ENCODE measurements around the gene CYBC1. TPM values are rescaled to one million over a fixed set of nuclear protein-coding genes. Genes with fewer than 3 reads are reported as not detected.

The CYBC1 gene
- total RNA-seq, 3 donors from 2014 or later (not counting 1 experiment from before 2014, with no cell fraction given) = 168 to 219 (median 192) TPM

DNA sequence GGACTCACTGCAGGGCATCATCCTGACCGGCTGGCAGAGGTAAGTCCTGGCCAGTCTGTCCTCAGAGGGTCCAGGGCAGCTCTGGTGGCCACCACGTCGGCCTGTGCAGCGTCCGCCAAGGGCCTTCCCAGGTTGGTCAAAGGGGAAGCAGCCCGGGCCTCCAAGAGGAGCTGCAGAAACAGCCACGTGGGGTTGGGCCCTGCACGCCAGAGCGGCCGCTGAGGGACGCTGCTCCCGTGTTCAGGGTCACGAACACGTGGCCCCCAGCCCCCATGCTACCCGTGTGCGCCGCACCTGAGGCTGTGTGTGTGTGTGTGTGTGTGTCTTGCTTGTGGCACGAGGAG lies 13.3 kb downstream of the CYBC1 start:
- 97% methylated on average over 18 of the region's 18 CpGs for WGBS (ENCODE audit: insufficient coverage)
- intact Hi-C loops (cut with micrococcal nuclease) = no loop called here
- H3K27ac Mint-ChIP-seq = no peak overlapping the region
- H3K27me3 ChIP-seq (ENCODE audit: control insufficient read depth, insufficient read depth, low read length) = no peaks in the 10 kb centered on the region
- H3K4me3 Mint-ChIP-seq = no peak overlapping the region
- no peaks in the 10 kb centered on the region for H3K9me3 ChIP-seq (ENCODE audit: control insufficient read depth, insufficient read depth, low read length)
- no peak for ATAC-seq
- peaks cover 57% of the 10 kb centered on the region for H3K4me1 ChIP-seq (ENCODE audit: control insufficient read depth, insufficient read depth, low read length)
- TF ChIP-seq, protein P1, sequence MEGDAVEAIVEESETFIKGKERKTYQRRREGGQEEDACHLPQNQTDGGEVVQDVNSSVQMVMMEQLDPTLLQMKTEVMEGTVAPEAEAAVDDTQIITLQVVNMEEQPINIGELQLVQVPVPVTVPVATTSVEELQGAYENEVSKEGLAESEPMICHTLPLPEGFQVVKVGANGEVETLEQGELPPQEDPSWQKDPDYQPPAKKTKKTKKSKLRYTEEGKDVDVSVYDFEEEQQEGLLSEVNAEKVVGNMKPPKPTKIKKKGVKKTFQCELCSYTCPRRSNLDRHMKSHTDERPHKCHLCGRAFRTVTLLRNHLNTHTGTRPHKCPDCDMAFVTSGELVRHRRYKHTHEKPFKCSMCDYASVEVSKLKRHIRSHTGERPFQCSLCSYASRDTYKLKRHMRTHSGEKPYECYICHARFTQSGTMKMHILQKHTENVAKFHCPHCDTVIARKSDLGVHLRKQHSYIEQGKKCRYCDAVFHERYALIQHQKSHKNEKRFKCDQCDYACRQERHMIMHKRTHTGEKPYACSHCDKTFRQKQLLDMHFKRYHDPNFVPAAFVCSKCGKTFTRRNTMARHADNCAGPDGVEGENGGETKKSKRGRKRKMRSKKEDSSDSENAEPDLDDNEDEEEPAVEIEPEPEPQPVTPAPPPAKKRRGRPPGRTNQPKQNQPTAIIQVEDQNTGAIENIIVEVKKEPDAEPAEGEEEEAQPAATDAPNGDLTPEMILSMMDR (IDR thresholded peaks at IDR 0.05) = no peak
- no peak overlapping the region for H3K4me3 ChIP-seq (ENCODE audit: low read length)
- peaks cover 24% of the 10 kb centered on the region for H3K36me3 ChIP-seq (ENCODE audit: control insufficient read depth, insufficient read depth, low read length)
- DNase-seq = no peak
- H3K9me3 Mint-ChIP-seq = no peaks in the 10 kb centered on the region
- H3K27me3 Mint-ChIP-seq (ENCODE audit: low read depth in 2 of 2) = no peaks in the 10 kb centered on the region
- peaks cover 12 to 31% of the 10 kb centered on the region in 2 donors for H3K4me1 Mint-ChIP-seq
- H3K27ac ChIP-seq (ENCODE audit: low read length) = no peak overlapping the region
- no peaks in the 10 kb centered on the region for H3K36me3 Mint-ChIP-seq

DNA sequence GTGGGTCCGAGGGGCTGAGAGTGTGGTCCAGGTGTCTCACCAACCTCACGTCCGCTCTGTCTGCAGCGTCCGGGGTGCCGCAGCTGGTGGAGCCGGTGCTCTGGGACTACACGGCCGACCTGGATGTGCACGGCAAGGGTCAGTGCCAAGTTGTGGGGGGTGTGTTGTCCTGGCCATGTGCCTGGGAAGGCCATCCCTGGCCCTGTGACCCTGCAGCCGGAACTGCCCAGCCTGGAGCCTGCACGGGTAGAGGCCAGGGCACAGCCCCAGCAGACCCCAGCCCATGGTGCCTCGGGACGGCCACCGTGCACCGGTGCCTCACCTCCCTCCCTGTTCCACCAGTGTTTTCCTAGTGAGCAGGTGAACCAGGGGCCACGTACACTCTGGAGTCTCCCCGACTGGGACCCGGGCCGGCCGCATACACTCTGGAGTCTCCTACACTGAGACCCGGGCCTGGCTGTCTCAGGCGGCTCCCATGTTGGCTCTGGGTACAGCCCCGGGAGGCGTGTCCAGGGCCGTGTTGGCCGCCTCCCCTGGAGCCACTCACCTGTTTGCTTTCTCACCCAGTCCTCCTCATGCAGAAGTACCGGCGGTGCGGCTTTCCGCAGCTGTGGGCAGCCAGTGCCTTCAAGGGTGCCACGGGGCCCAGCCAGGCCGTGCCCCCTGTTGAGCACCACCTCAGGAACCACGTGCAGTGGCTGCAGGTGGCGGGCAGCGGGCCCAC lies 13.8 kb downstream of the CYBC1 start:
- WGBS (ENCODE audit: insufficient coverage) = 96% methylated on average over 36 of the region's 36 CpGs
- ATAC-seq = no peak
- intact Hi-C loops (cut with micrococcal nuclease) = no loop called here
- H3K27me3 ChIP-seq (ENCODE audit: control insufficient read depth, insufficient read depth, low read length) = no peaks in the 10 kb centered on the region
- Mint-ChIP-seq H3K4me3 (no peak overlapping the region), H3K4me1 (peaks cover 12 to 31% of the 10 kb centered on the region in 2 donors), H3K27ac (peak overlapping the region in 1 of 2 donors; percentile 76), H3K9me3 (no peaks in the 10 kb centered on the region), H3K36me3 (no peaks in the 10 kb centered on the region), H3K27me3 (ENCODE audit: low read depth in 2 of 2) (no peaks in the 10 kb centered on the region)
- no peak for DNase-seq
- peaks cover 21% of the 10 kb centered on the region for H3K36me3 ChIP-seq (ENCODE audit: control insufficient read depth, insufficient read depth, low read length)
- no peaks in the 10 kb centered on the region for H3K9me3 ChIP-seq (ENCODE audit: control insufficient read depth, insufficient read depth, low read length)
- H3K4me1 ChIP-seq (ENCODE audit: control insufficient read depth, insufficient read depth, low read length) = peaks cover 62% of the 10 kb centered on the region
- H3K27ac ChIP-seq (ENCODE audit: low read length) = no peak overlapping the region
- H3K4me3 ChIP-seq (ENCODE audit: low read length) = no peak overlapping the region
- TF ChIP-seq, protein P1 (IDR thresholded peaks at IDR 0.05) = no peak

DNA sequence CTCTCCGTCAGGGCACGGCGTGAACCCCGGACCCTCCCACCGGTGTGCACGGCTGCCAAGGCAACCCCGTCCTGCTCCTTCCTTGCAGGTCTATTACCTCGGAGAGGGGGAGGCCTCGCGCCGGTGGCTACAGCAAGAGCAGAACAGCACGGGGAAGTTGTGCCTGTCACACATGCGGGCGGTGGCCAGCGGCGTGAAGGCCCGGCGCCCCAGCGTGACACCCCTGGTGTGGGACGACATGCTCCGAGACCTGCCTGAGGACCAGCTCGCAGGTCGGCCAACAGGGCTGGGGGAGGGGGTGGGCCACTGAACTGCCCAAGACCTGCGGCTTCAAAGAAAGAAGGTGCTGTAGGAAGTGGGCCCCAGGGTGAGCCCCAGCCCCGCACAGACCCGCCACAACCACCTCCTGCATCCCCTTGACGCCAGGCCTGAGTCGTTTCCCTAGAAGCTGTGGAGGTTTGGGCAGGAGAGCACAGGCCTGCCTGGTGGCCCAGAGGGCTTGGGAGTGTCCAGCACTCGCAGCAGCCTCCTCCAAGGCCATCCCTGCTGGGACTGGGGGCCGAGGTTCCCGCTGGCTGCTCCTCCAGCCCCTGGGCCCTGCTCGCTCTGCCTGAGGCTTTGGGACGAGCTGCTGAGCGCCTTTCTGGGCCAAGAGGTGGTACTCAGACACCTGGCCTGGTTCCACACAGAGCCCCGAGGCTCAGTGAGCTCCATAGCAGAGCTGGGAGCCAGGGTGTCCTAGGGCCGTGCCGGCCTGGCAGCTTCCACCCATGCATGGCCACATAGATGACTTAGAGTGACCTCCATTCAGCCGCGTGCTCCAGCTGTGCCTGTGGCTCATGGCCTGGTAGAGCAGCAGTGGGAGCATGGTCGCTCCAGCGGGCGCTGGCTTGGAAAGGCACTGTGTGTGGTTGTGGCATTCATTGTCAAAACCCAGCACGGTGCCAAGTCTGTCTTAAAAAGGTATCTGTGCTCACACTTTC lies 14.7 kb downstream of the CYBC1 start:
- no peak for DNase-seq
- H3K4me3 Mint-ChIP-seq = peak overlapping the region; percentile 35
- peak in 2 of 3 donors; percentile 53 to 55 for ATAC-seq

More for the DNA sequence above, 14.7 kb downstream of the CYBC1 start:
- WGBS (ENCODE audit: insufficient coverage) = 79% methylated on average over 43 of the region's 43 CpGs
- Mint-ChIP-seq H3K27me3 (ENCODE audit: low read depth in 2 of 2) (no peaks in the 10 kb centered on the region), H3K9me3 (no peaks in the 10 kb centered on the region), H3K36me3 (no peaks in the 10 kb centered on the region), H3K4me1 (peaks cover 13 to 28% of the 10 kb centered on the region in 2 donors), H3K27ac (peak overlapping the region; percentile 58 to 76)
- TF ChIP-seq, protein P1 (IDR thresholded peaks at IDR 0.05) = no peak
- H3K27ac ChIP-seq (ENCODE audit: low read length) = peak overlapping the region; percentile 42
- peaks cover 61% of the 10 kb centered on the region for H3K4me1 ChIP-seq (ENCODE audit: control insufficient read depth, insufficient read depth, low read length)
- H3K27me3 ChIP-seq (ENCODE audit: control insufficient read depth, insufficient read depth, low read length) = no peaks in the 10 kb centered on the region
- no peak overlapping the region for H3K4me3 ChIP-seq (ENCODE audit: low read length)
- H3K36me3 ChIP-seq (ENCODE audit: control insufficient read depth, insufficient read depth, low read length) = peaks cover 19% of the 10 kb centered on the region
- intact Hi-C loops (cut with micrococcal nuclease) = no loop called here
- H3K9me3 ChIP-seq (ENCODE audit: control insufficient read depth, insufficient read depth, low read length) = no peaks in the 10 kb centered on the region
